NCI-H2107 (cell line): ENCODE measurements around the gene GPR160.
"Not testable (repeated sequence)": the region's sequence is repeated elsewhere in the genome, so short reads cannot be mapped to it uniquely, and the experiment has no call there.

Experiments used
- DNase-seq: peaks from one replicate; lab custom pipeline; 2025; lab: John Stamatoyannopoulos, UW

GPR160 gene

DNA sequence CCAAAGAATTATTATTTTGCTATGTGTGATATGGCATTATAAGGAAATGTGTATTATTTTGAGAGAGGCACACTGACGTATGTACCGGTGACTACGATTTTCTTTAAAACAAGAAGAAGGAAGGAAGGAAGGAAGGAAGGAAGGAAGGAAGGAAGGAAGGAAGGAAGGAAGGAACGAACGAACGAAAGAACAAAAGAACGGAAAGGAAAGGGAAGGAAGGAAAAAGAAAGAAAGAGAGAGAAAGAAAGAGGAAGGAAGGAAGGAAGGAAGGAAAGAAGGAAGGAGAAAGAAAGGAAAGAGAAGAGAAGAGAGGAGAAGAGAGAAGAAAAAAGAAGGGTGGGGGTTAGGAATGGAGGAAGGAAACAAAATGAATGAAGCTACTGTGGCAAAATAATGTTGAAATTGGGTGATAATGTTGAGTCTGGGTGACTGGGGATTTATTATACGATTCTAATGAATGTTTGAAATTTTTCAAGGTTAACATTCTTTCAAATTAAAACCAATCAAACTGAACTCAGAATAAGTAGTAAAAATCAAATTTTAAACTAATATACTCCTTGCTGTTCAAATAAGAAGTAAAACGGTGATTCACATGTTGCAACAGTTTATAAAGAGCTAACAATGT, 73.5 kb downstream of the GPR160 start:
- no peak for DNase-seq

DNA sequence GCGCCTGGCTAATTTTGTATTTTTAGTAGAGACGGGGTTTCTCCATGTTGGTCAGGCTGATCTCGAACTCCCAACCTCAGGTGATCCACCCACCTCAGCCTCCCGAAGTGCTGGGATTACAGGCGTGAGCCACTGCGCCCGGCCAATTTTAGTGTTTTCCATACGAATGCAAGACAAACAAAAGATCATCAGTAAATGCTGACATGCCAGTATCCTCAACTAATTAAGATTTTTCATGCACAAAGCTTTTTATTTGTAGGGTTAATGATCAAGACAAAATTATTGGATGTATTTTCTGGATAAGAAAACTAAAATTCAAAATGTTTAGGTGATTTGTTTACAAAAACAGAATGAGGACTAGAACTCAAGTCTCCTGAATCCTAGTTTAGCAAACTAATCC, 76.4 kb downstream of the GPR160 start:
- DNase-seq, result not testable (repeated sequence)

GRCh38 chr3:170117134-170117533, 79.3 kb downstream of the GPR160 start:
- DNase-seq, result no peak

- DNase-seq, result no peak
Observed at GRCh38 chr3:170128259-170128976, 90.6 kb downstream of the GPR160 start.

- DNase-seq, result no peak
Observed at GRCh38 chr3:170128977-170129431, 91.2 kb downstream of the GPR160 start.

DNA sequence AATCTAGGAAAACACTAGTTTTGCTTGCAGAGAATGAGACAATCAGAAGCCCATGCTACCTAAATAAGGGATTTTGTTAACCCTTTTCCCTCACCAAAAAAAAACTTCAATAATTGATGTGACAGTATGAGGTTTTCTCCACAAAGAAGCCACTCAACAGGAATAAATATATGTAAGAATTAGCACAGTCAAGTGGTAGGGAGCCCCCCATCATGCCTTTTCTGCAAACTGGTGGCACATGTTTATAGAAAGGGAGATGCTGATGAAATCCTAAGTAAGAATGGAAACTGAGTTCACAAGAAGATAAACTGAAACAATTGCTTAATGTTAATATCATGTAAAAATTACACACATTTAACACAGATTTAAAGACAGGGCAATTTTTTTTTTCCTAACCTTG, 92.7 kb downstream of the GPR160 start:
- no peak for DNase-seq

DNA sequence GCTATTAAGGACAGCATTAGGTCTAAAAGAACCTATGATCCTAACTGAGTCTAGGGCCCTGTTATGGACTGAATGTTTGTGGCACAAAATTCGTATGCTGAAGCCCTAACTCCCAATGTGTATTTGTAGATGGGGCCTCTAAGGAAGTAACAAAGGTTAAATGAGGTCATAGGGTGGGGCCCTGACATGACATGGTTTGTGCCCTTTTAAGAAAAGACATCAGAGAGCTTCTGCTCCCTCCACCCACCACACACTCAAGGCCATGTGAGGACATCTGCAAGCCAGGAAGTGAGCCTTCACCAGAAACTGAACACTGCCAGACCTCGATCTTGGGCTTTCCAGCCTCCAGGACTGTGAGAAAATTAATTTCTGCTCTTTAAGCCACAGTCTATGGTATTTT, 94.5 kb downstream of the GPR160 start:
- DNase-seq, result no peak
